ENCODE measurements around the gene KRT74. TPM values are rescaled to one million over a fixed set of nuclear protein-coding genes. Genes with fewer than 3 reads are reported as not detected.

KRT74 gene
- total RNA-seq = not detected
- long read RNA-seq = 0 reads

- no peaks in the 10 kb centered on the region for H3K9me3 ChIP-seq
- H3K36me3 ChIP-seq = no peaks in the 10 kb centered on the region
- no CpG with 5 or more reads among the region's 3 CpGs for WGBS (ENCODE audit: insufficient coverage, low coverage, low lambda C conversion rate, missing lambda C conversion rate)
- no peak within 1 kb of the TSS for H3K4me3 ChIP-seq
- no peaks in the 10 kb centered on the region for H3K27me3 ChIP-seq
- ATAC-seq = no peak
- no peak for TF ChIP-seq CTCF (IDR thresholded peaks at IDR 0.05)
- no peak for TF ChIP-seq POLR2A (IDR thresholded peaks at IDR 0.05)
- intact Hi-C loops (cut with DNase I) = loop anchor here in 1 of 2 donors (10.0 kb wide), 1 partner anchor 401 kb away; no protein-coding TSS in a partner anchor
- no peak within 1 kb of the TSS for H3K27ac ChIP-seq
- DNase-seq = no peak
- H3K4me1 ChIP-seq = no peaks in the 10 kb centered on the region
Observed at GRCh38 chr12:52573743-52574142, at the start of gene KRT74. Gene KRT74, minus strand, starts transcription at chr12:52573843. Its CDS starts 66 bp downstream, at chr12:52573777.

- H3K27me3 ChIP-seq = no peaks in the 10 kb centered on the region
- H3K4me3 ChIP-seq = no peak overlapping the region
- no peaks in the 10 kb centered on the region for H3K4me1 ChIP-seq
- H3K27ac ChIP-seq = no peak overlapping the region
- no peaks in the 10 kb centered on the region for H3K36me3 ChIP-seq
- intact Hi-C loops (cut with DNase I) = no loop called here
- 82% methylated on average over 5 of the region's 5 CpGs for WGBS (ENCODE audit: insufficient coverage, low coverage, low lambda C conversion rate, missing lambda C conversion rate)
- DNase-seq (no peak), ATAC-seq (no peak)
- no peaks in the 10 kb centered on the region for H3K9me3 ChIP-seq
- TF ChIP-seq CTCF (IDR thresholded peaks at IDR 0.05) = no peak
- no peak for TF ChIP-seq POLR2A (IDR thresholded peaks at IDR 0.05)
Observed at GRCh38 chr12:52622349-52622748, 48.7 kb upstream of the KRT74 start.

- Histone ChIP-seq H3K27ac (no peak overlapping the region), H3K9me3 (no peaks in the 10 kb centered on the region), H3K36me3 (no peaks in the 10 kb centered on the region), H3K27me3 (no peaks in the 10 kb centered on the region), H3K4me1 (no peaks in the 10 kb centered on the region), H3K4me3 (no peak overlapping the region)
- DNase-seq (no peak), ATAC-seq (no peak)
- 52% methylated on average over 2 of the region's 2 CpGs for WGBS (ENCODE audit: insufficient coverage, low coverage, low lambda C conversion rate, missing lambda C conversion rate)
- no peak for TF ChIP-seq CTCF (IDR thresholded peaks at IDR 0.05)
- intact Hi-C loops (cut with DNase I) = no loop called here
Observed at GRCh38 chr12:52618866-52619265, 45.2 kb upstream of the KRT74 start.

- Histone ChIP-seq H3K9me3 (no peaks in the 10 kb centered on the region), H3K4me1 (no peaks in the 10 kb centered on the region), H3K36me3 (no peaks in the 10 kb centered on the region), H3K27ac (no peak within 1 kb of the TSS), H3K27me3 (no peaks in the 10 kb centered on the region), H3K4me3 (no peak within 1 kb of the TSS)
- no CpG with 5 or more reads among the region's 14 CpGs for WGBS (ENCODE audit: insufficient coverage, low coverage, low lambda C conversion rate, missing lambda C conversion rate)
- TF ChIP-seq POLR2A (IDR thresholded peaks at IDR 0.05) (no peak), CTCF (IDR thresholded peaks at IDR 0.05) (no peak)
- ATAC-seq = no peak
- intact Hi-C loops (cut with DNase I) = no loop called here
- no peak for DNase-seq
Observed at GRCh38 chr12:52618216-52618615, 44.6 kb upstream of the KRT74 start, which contains the start of gene KRT73. Gene KRT73, minus strand, starts transcription at chr12:52618559. Its CDS starts 35 bp downstream, at chr12:52618524.

GRCh38 chr12:52617403-52617785 is 43.8 kb upstream of the KRT74 start:
- no peak for TF ChIP-seq CTCF (IDR thresholded peaks at IDR 0.05)
- TF ChIP-seq POLR2A (IDR thresholded peaks at IDR 0.05) = no peak
- H3K4me3 ChIP-seq = no peak overlapping the region
- WGBS (ENCODE audit: insufficient coverage, low coverage, low lambda C conversion rate, missing lambda C conversion rate) = 80% methylated on average over 1 of the region's 7 CpGs
- H3K27me3 ChIP-seq = no peaks in the 10 kb centered on the region
- no peak overlapping the region for H3K27ac ChIP-seq
- DNase-seq = no peak
- no peaks in the 10 kb centered on the region for H3K4me1 ChIP-seq
- ATAC-seq = no peak
- no peaks in the 10 kb centered on the region for H3K36me3 ChIP-seq
- intact Hi-C loops (cut with DNase I) = no loop called here
- H3K9me3 ChIP-seq = no peaks in the 10 kb centered on the region
